GM10248 (cell line): ENCODE measurements around the gene NUMB.

Experiments used
- CTCF ChIA-PET: fragments of 300-600 bp; sonication (Branson Sonifier 250); formaldehyde crosslinking; extraction: SDS; loops from one replicate; lab custom pipeline; 2021; ENCODE audit warnings: antibody characterized with exemption; lab: Yijun Ruan, JAX
- POLR2A ChIA-PET: fragments of 350-650 bp; sonication (Branson Sonifier 250); formaldehyde crosslinking; extraction: SDS; loops from one replicate; lab custom pipeline; 2020; ENCODE audit warnings: antibody characterized with exemption; lab: Yijun Ruan, JAX
- DNase-seq: peaks from one replicate; pipeline ENCODE4 v3.0.0; 2012; ENCODE audit errors: extremely low spot score
- CTCF ChIP-seq: IDR thresholded peaks from 2 replicates; pipeline ENCODE4 v1.5.1; 2012; ENCODE audit warnings: mild to moderate bottlenecking, low read depth; ENCODE audit errors: extremely low read depth, missing control alignments, control extremely low read depth

Gene NUMB

GRCh38 chr14:73236752-73237218 is 221.6 kb downstream of the NUMB start:
- POLR2A ChIA-PET: no interaction called here
- no peak for DNase-seq
- TF ChIP-seq CTCF: no peak
- CTCF ChIA-PET: no interaction called here

- TF ChIP-seq CTCF: no peak
- DNase-seq: no peak
- ChIA-PET POLR2A (no interaction called here), CTCF (interaction anchor here (1.0 to 1.1 kb wide), 2 partner anchors 12 to 40 kb away, joined by 3 read pairs; no protein-coding TSS in a partner anchor)
Measured at GRCh38 chr14:73236157-73236556, 222.2 kb downstream of the NUMB start.

GRCh38 chr14:73235531-73236155 is 222.7 kb downstream of the NUMB start:
- TF ChIP-seq CTCF: no peak
- CTCF ChIA-PET: interaction anchor here (1.0 to 1.1 kb wide), 2 partner anchors 12 to 39 kb away, joined by 3 read pairs; no protein-coding TSS in a partner anchor
- POLR2A ChIA-PET: interaction anchor here (0.6 kb wide), 1 partner anchor 1940 kb away, joined by 3 read pairs; no protein-coding TSS in a partner anchor
- no peak for DNase-seq

GRCh38 chr14:73234586-73235394 is 223.6 kb downstream of the NUMB start:
- DNase-seq: no peak
- POLR2A ChIA-PET: no interaction called here
- CTCF ChIA-PET: no interaction called here
- no peak for TF ChIP-seq CTCF

GRCh38 chr14:73234029-73234428 is 224.3 kb downstream of the NUMB start:
- POLR2A ChIA-PET: interaction anchor here (0.5 kb wide), 1 partner anchor 74 kb away, joined by 3 read pairs; no protein-coding TSS in a partner anchor
- no peak for TF ChIP-seq CTCF
- no peak for DNase-seq
- CTCF ChIA-PET: interaction anchor here (1.0 to 2.7 kb wide), 3 partner anchors 11 to 238 kb away, joined by 3 to 16 read pairs (median 14); no protein-coding TSS in a partner anchor

GRCh38 chr14:73233564-73233963 is 224.8 kb downstream of the NUMB start:
- CTCF ChIA-PET: interaction anchor here (1.0 to 2.7 kb wide), 6 partner anchors 9 to 401 kb away, joined by 3 to 16 read pairs (median 6); no protein-coding TSS in a partner anchor
- TF ChIP-seq CTCF: no peak
- POLR2A ChIA-PET: interaction anchor here (0.5 kb wide), 1 partner anchor 73 kb away, joined by 3 read pairs; no protein-coding TSS in a partner anchor
- no peak for DNase-seq
